B cell (primary cell): ENCODE results near the gene TBCC. TPM values are rescaled to one million over a fixed set of nuclear protein-coding genes. Genes with fewer than 3 reads are reported as not detected.
"Not testable (repeated sequence)": the region's sequence is repeated elsewhere in the genome, so short reads cannot be mapped to it uniquely, and the experiment has no call there.

Experiments
- ATAC-seq: fragments of 200-7000 bp; cut with Tn5 transposase; one replicate; pipeline ENCODE4 v1.10.0; 2021; ENCODE audit warnings: low read depth, mild to moderate bottlenecking, moderate number of reproducible peaks, moderate library complexity
- CTCF ChIA-PET: fragments of 350-600 bp; sonication (Branson Sonifier 250); formaldehyde crosslinking; loops from one replicate; lab custom pipeline; 2021; ENCODE audit warnings: antibody characterized with exemption, inconsistent platforms; lab: Charles Lee
- POLR2A ChIA-PET: fragments of 350-600 bp; sonication (Branson Sonifier 250); formaldehyde crosslinking; loops from one replicate; lab custom pipeline; 2021; ENCODE audit warnings: antibody characterized with exemption; lab: Charles Lee
- DNase-seq: peaks from one replicate; pipeline ENCODE4 v3.0.0; 2013
- H2AFZ ChIP-seq: 2 replicates; pipeline ENCODE4 v1.6.1; 2012; ENCODE audit warnings: mild to moderate bottlenecking, low read depth, low read length; ENCODE audit not compliant: insufficient read depth, poor library complexity, severe bottlenecking
- H3K27ac ChIP-seq, 2 donors: 1 replicate in 1 of 2; 2 replicates in 1 of 2; pipeline ENCODE4 v1.5.1; 2012 to 2013; ENCODE audit warnings: low read length in 2 of 2, mild to moderate bottlenecking in 2 of 2, moderate library complexity in 1 of 2
- H3K27me3 ChIP-seq, 4 experiments: fragments of 200-600 bp in 1 of 4; sonication (generic) in 1 of 4; replicated peaks in 1 of 4; 1 replicate in 2 of 4; 2 replicates in 2 of 4; pipeline versions ENCODE4 v1.6.1 to v1.7.0; 2013 to 2016; ENCODE audit warnings: low read length in 3 of 4, mild to moderate bottlenecking in 2 of 4, mixed read lengths in 1 of 4, moderate library complexity in 1 of 4; ENCODE audit not compliant: insufficient read depth in 4 of 4, control insufficient read depth in 3 of 4; ENCODE audit errors: control extremely low read depth in 1 of 4
- H3K36me3 ChIP-seq, 2 experiments: replicated peaks in 1 of 2; 1 replicate in 1 of 2; 2 replicates in 1 of 2; pipeline versions ENCODE4 v1.6.1 to v1.7.1; 2013; ENCODE audit warnings: low read length in 1 of 2; ENCODE audit not compliant: insufficient read depth in 2 of 2, control insufficient read depth in 1 of 2; ENCODE audit errors: control extremely low read depth in 1 of 2, extremely low read depth in 1 of 2
- H3K4me1 ChIP-seq, 2 donors: fragments of 200-600 bp in 1 of 2; sonication (generic) in 1 of 2; 1 replicate in 1 of 2; 2 replicates in 1 of 2; pipeline versions ENCODE4 v1.5.1 to v1.6.1; 2013 to 2017; ENCODE audit warnings: low read length in 2 of 2; ENCODE audit not compliant: control insufficient read depth in 2 of 2, insufficient read depth in 2 of 2
- H3K4me2 ChIP-seq: replicated peaks from 2 replicates; pipeline ENCODE3; 2012; ENCODE audit warnings: mild to moderate bottlenecking, low read depth, low read length; ENCODE audit not compliant: poor library complexity, severe bottlenecking
- H3K4me3 ChIP-seq, 5 experiments: fragments of 200-600 bp in 1 of 5; sonication (generic) in 1 of 5; 1 replicate in 3 of 5; 2 replicates in 2 of 5; pipeline versions ENCODE4 v1.5.1 to v1.7.0; 2011 to 2016; ENCODE audit warnings: low read length in 4 of 5, mild to moderate bottlenecking in 4 of 5, low read depth in 2 of 5, control low read depth in 1 of 5, moderate library complexity in 1 of 5; ENCODE audit not compliant: insufficient read depth in 1 of 5; ENCODE audit errors: control extremely low read depth in 1 of 5, extremely low read depth in 1 of 5
- H3K79me2 ChIP-seq: fragments of 200-600 bp; sonication (generic); one replicate; pipeline ENCODE4 v1.6.0; 2016; ENCODE audit warnings: low read length; ENCODE audit not compliant: control insufficient read depth, insufficient read depth
- H3K9ac ChIP-seq: fragments of 200-600 bp; sonication (generic); 2 replicates; pipeline ENCODE4 v1.6.1; 2017; ENCODE audit warnings: mild to moderate bottlenecking, low read length, moderate library complexity
- H3K9me3 ChIP-seq, 3 donors: one replicate each; pipeline versions ENCODE4 v1.6.1 to v1.7.1; 2013; ENCODE audit warnings: low read length in 2 of 3; ENCODE audit not compliant: control insufficient read depth in 2 of 3, insufficient read depth in 1 of 3; ENCODE audit errors: control extremely low read depth in 1 of 3
- H4K20me1 ChIP-seq: 2 replicates; pipeline ENCODE4 v1.6.0; 2012; ENCODE audit warnings: mild to moderate bottlenecking, low read length; ENCODE audit not compliant: insufficient read depth, control insufficient read depth, poor library complexity, severe bottlenecking
- H3K27ac Mint-ChIP-seq: one replicate; pipeline ENCODE4 v1.8.0; 2021; ENCODE audit warnings: mixed read lengths
- H3K27me3 Mint-ChIP-seq: one replicate; pipeline ENCODE4 v1.8.0; 2021; ENCODE audit warnings: mixed read lengths
- H3K4me1 Mint-ChIP-seq: one replicate; pipeline ENCODE4 v1.8.0; 2021; ENCODE audit warnings: mixed read lengths
- H3K4me3 Mint-ChIP-seq: one replicate; pipeline ENCODE4 v1.8.0; 2021; ENCODE audit warnings: mixed read lengths
- H3K9me3 Mint-ChIP-seq: one replicate; pipeline ENCODE4 v1.8.0; 2022; ENCODE audit warnings: mixed read lengths; ENCODE audit not compliant: insufficient read depth
- EZH2 ChIP-seq: IDR thresholded peaks from 2 replicates; pipeline ENCODE4 v1.6.1; 2012; ENCODE audit warnings: borderline replicate concordance, low read depth, mild to moderate bottlenecking, moderate library complexity, low read length; ENCODE audit not compliant: insufficient read depth, poor library complexity, severe bottlenecking
- WGBS: methylation state at CpG from one replicate; pipeline ENCODE4 v1.1.5; 2013; ENCODE audit warnings: missing lambda C conversion rate; ENCODE audit not compliant: insufficient coverage; 5-methylcytosine and 5-hydroxymethylcytosine counted together
- intact Hi-C: fragments of 100-400 bp; cut with micrococcal nuclease; formaldehyde crosslinking; loops from one replicate; pipeline ENCODE4 v1.10.0; 2022
- polyA plus RNA-seq: library from polyadenylated mRNA; depleted of rRNA; stranded (reverse); fragments of >200 nt; gene quantifications from 2 replicates; pipeline ENCODE4 v1.2.3, GENCODE V29; 2012
- total RNA-seq, 2 donors: library from RNA; stranded (reverse); fragments of 120-200 nt in 1 of 2; gene quantifications; 1 replicate in 1 of 2; 2 replicates in 1 of 2; pipeline versions ENCODE4 v1.2.3 to v1.2.4, GENCODE V29; 2013 to 2022
- TF ChIP-seq, protein P1 (sequence below): fragments of 200-600 bp; IDR thresholded peaks from one replicate; pipeline ENCODE4 v1.8.0; 2022; ENCODE audit warnings: antibody characterized with exemption, mild to moderate bottlenecking

TBCC gene
- total and polyA plus RNA-seq, 2 donors (not counting 1 experiment from before 2014, with no cell fraction given): 35.7 to 55.7 TPM

DNA sequence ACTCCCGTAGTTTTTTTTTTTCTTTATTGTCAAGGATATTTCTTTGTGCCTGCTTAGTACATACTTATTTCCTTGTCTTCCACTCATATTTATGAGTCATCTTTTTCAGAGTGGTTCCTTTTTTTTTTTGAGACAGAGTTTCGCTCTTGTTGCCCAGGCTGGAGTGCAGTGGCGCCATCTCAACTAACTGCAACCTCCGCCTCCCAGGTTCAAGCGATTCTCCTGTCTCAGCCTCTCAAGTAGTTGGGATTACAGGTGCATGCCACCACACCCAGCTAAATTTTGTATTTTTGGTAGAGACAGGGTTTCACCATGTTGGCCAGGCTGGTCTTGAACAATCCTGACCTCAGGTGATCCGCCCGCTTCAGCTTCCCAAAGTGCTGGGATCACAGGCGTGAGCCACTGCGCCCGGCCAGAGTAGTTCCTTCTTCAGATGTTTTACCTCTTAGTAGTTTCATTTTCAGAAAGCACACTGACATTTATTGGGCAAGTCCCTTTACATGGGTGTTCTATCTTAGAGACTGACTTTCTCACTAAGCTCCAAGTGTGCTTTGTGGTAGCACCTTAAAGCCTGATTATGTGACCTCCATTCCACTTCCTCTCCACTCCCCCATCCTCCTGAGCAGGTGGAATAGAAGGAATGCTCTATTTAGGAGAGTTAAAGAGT, 29.1 kb upstream of the TBCC start:
- 50% methylated on average over 4 of the region's 10 CpGs for WGBS
- not testable (repeated sequence) for H3K9me3 ChIP-seq, H3K27me3 ChIP-seq, H3K36me3 ChIP-seq, H4K20me1 ChIP-seq, H3K27me3 Mint-ChIP-seq, H3K9me3 Mint-ChIP-seq
- H3K4me3 ChIP-seq: peak overlapping the region; percentile 11 to 51 (median 33)
- peaks cover 65 to 77% of the 10 kb centered on the region in 2 donors for H3K4me1 ChIP-seq
- H3K27ac ChIP-seq: peak overlapping the region; percentile 84 to 96
- DNase-seq: peak; percentile 85
- intact Hi-C loops: loop anchor here (5.0 kb wide), 2 partner anchors 42 to 117 kb away; a partner anchor contains a TSS
- H3K79me2 ChIP-seq: peaks cover 38% of the 10 kb centered on the region
- Mint-ChIP-seq H3K4me3 (peak overlapping the region; percentile 81), H3K4me1 (peaks cover 72% of the 10 kb centered on the region), H3K27ac (peak overlapping the region; percentile 98)
- peak overlapping the region; percentile 61 for H2AFZ ChIP-seq
- H3K9ac ChIP-seq: peak overlapping the region; percentile 57
- ATAC-seq: peak; percentile 59
- POLR2A ChIA-PET: interaction anchor here (0.6 to 2.5 kb wide), 7 partner anchors 9 to 609 kb away, joined by 3 to 48 read pairs (median 3); partner anchors contain the start of genes RPL7L1 and TBCC
- peak overlapping the region; percentile 74 for H3K4me2 ChIP-seq
- CTCF ChIA-PET: interaction anchor here (0.9 kb wide), 1 partner anchor 49 kb away, joined by 5 read pairs; no protein-coding TSS in a partner anchor

DNA sequence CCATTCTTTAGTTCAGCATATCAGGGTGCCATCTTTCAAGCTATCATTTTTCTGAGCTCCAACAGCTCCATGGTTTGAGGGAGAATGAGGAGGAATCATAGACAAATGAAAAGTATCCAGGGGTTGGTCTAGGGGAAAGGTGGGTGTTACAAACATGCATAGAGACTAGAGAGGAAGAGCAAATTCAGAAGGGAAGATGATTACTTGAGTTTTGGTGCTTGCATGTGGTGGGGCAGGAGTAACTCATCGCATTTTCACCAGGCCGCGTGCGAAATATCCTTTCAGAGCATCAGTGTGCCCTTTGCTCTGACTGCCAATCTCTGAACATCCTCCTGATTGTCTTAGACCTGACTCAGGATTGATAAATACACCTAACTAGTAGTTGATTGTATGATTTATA, 28.3 kb upstream of the TBCC start:
- Histone ChIP-seq H3K9me3 (no peaks in the 10 kb centered on the region), H3K27ac (peak overlapping the region; percentile 84 to 96), H3K79me2 (peaks cover 38% of the 10 kb centered on the region), H3K9ac (peak overlapping the region; percentile 57), H3K4me2 (peak overlapping the region; percentile 74), H3K4me1 (peaks cover 58 to 72% of the 10 kb centered on the region in 2 donors), H3K27me3 (no peaks in the 10 kb centered on the region), H4K20me1 (no peaks in the 10 kb centered on the region), H2AFZ (no peak overlapping the region), H3K4me3 (peak overlapping the region in 2 of 5 experiments; percentile 11 to 51), H3K36me3 (no peaks in the 10 kb centered on the region)
- H3K4me3 Mint-ChIP-seq: peak overlapping the region; percentile 81
- peak overlapping the region; percentile 98 for H3K27ac Mint-ChIP-seq
- peaks cover 68% of the 10 kb centered on the region for H3K4me1 Mint-ChIP-seq
- ChIA-PET CTCF (no interaction called here), POLR2A (interaction anchor here (2.5 to 7.2 kb wide), 2 partner anchors 9 to 28 kb away, joined by 48 to 198 read pairs; partner anchors contain the start of genes BICRAL and TBCC)
- DNase-seq: no peak
- intact Hi-C loops: loop anchor here (5.0 kb wide), 1 partner anchor 118 kb away; a partner anchor contains a TSS
- H3K27me3 Mint-ChIP-seq: no peaks in the 10 kb centered on the region
- peaks cover 2% of the 10 kb centered on the region for H3K9me3 Mint-ChIP-seq
- WGBS: 100% methylated on average over 1 of the region's 4 CpGs
- TF ChIP-seq, protein P1, sequence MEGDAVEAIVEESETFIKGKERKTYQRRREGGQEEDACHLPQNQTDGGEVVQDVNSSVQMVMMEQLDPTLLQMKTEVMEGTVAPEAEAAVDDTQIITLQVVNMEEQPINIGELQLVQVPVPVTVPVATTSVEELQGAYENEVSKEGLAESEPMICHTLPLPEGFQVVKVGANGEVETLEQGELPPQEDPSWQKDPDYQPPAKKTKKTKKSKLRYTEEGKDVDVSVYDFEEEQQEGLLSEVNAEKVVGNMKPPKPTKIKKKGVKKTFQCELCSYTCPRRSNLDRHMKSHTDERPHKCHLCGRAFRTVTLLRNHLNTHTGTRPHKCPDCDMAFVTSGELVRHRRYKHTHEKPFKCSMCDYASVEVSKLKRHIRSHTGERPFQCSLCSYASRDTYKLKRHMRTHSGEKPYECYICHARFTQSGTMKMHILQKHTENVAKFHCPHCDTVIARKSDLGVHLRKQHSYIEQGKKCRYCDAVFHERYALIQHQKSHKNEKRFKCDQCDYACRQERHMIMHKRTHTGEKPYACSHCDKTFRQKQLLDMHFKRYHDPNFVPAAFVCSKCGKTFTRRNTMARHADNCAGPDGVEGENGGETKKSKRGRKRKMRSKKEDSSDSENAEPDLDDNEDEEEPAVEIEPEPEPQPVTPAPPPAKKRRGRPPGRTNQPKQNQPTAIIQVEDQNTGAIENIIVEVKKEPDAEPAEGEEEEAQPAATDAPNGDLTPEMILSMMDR: no peak
- TF ChIP-seq EZH2: no peak
- ATAC-seq: no peak
